Measurements from ENCODE around the gene PCGF6.

The PCGF6 gene

GRCh38 chr10:103276896-103277712 is 73.8 kb downstream of the PCGF6 start, which contains the start of gene INA:
TSS of gene INA (plus strand) at chr10:103277138. CDS start at chr10:103277212, 74 bp downstream.
- Histone ChIP-seq H3K4me3 (ENCODE audit: severe bottlenecking) (peak within 1 kb of the TSS; percentile 26), H3K36me3 (ENCODE audit: low read depth) (no peaks in the 10 kb centered on the region), H3K9me3 (ENCODE audit: severe bottlenecking) (no peaks in the 10 kb centered on the region), H3K27me3 (ENCODE audit: insufficient read depth, poor library complexity, severe bottlenecking) (peaks cover 33% of the 10 kb centered on the region), H3K4me1 (ENCODE audit: insufficient read depth, poor library complexity, severe bottlenecking) (peaks cover 9% of the 10 kb centered on the region), H3K27ac (ENCODE audit: poor library complexity, severe bottlenecking) (no peak within 1 kb of the TSS)
- TF ChIP-seq, protein P1, sequence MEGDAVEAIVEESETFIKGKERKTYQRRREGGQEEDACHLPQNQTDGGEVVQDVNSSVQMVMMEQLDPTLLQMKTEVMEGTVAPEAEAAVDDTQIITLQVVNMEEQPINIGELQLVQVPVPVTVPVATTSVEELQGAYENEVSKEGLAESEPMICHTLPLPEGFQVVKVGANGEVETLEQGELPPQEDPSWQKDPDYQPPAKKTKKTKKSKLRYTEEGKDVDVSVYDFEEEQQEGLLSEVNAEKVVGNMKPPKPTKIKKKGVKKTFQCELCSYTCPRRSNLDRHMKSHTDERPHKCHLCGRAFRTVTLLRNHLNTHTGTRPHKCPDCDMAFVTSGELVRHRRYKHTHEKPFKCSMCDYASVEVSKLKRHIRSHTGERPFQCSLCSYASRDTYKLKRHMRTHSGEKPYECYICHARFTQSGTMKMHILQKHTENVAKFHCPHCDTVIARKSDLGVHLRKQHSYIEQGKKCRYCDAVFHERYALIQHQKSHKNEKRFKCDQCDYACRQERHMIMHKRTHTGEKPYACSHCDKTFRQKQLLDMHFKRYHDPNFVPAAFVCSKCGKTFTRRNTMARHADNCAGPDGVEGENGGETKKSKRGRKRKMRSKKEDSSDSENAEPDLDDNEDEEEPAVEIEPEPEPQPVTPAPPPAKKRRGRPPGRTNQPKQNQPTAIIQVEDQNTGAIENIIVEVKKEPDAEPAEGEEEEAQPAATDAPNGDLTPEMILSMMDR (IDR thresholded peaks at IDR 0.05; ENCODE audit: poor library complexity, severe bottlenecking) = peak; percentile 38
- ATAC-seq (ENCODE audit: low read depth) = peak; percentile 43
- DNase-seq (ENCODE audit: low spot score) = no peak

- no peaks in the 10 kb centered on the region for H3K9me3 ChIP-seq (ENCODE audit: severe bottlenecking)
- no peaks in the 10 kb centered on the region for H3K36me3 ChIP-seq (ENCODE audit: low read depth)
- ATAC-seq (ENCODE audit: low read depth) = no peak
- H3K4me3 ChIP-seq (ENCODE audit: severe bottlenecking) = no peak overlapping the region
- no peak overlapping the region for H3K27ac ChIP-seq (ENCODE audit: poor library complexity, severe bottlenecking)
- peaks cover 9% of the 10 kb centered on the region for H3K4me1 ChIP-seq (ENCODE audit: insufficient read depth, poor library complexity, severe bottlenecking)
- DNase-seq (ENCODE audit: low spot score) = no peak
- H3K27me3 ChIP-seq (ENCODE audit: insufficient read depth, poor library complexity, severe bottlenecking) = peaks cover 33% of the 10 kb centered on the region
- TF ChIP-seq, protein P1 (IDR thresholded peaks at IDR 0.05; ENCODE audit: poor library complexity, severe bottlenecking) = no peak
Observed at GRCh38 chr10:103276251-103276895, 74.6 kb downstream of the PCGF6 start.

DNA sequence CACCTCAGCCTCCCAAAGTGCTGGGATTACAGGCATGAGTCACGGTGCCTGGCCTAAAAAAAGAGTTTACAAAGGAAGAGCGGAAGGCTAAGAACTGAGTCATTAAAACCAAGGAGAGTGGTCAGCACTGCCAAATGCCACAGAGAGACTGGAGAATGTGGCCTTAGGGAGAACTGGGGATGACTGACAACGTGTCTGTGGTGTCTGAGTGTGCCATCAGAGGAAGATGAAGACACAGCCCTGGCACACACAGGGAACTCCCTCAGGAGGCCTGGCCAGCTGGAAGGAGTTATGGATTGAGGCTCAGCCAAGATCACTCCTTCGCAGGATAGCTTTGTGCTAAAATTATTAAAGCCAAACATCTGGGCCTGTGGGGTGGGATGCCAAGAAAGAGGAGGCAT is 77.9 kb downstream of the PCGF6 start:
- Histone ChIP-seq H3K9me3 (ENCODE audit: severe bottlenecking) (no peaks in the 10 kb centered on the region), H3K4me3 (ENCODE audit: severe bottlenecking) (no peak overlapping the region), H3K36me3 (ENCODE audit: low read depth) (no peaks in the 10 kb centered on the region), H3K27me3 (ENCODE audit: insufficient read depth, poor library complexity, severe bottlenecking) (peaks cover 19% of the 10 kb centered on the region), H3K27ac (ENCODE audit: poor library complexity, severe bottlenecking) (peak overlapping the region; percentile 55), H3K4me1 (ENCODE audit: insufficient read depth, poor library complexity, severe bottlenecking) (peaks cover 9% of the 10 kb centered on the region)
- ATAC-seq (ENCODE audit: low read depth) = peak; percentile 94
- TF ChIP-seq, protein P1 (IDR thresholded peaks at IDR 0.05; ENCODE audit: poor library complexity, severe bottlenecking) = no peak
- peak; percentile 85 for DNase-seq (ENCODE audit: low spot score)

GRCh38 chr10:103265717-103266329 is 85.1 kb downstream of the PCGF6 start:
- Histone ChIP-seq H3K36me3 (ENCODE audit: low read depth) (no peaks in the 10 kb centered on the region), H3K4me3 (ENCODE audit: severe bottlenecking) (no peak overlapping the region), H3K4me1 (ENCODE audit: insufficient read depth, poor library complexity, severe bottlenecking) (no peaks in the 10 kb centered on the region), H3K27me3 (ENCODE audit: insufficient read depth, poor library complexity, severe bottlenecking) (peaks cover 8% of the 10 kb centered on the region), H3K27ac (ENCODE audit: poor library complexity, severe bottlenecking) (no peak overlapping the region), H3K9me3 (ENCODE audit: severe bottlenecking) (no peaks in the 10 kb centered on the region)
- DNase-seq (ENCODE audit: low spot score) = no peak
- TF ChIP-seq, protein P1 (IDR thresholded peaks at IDR 0.05; ENCODE audit: poor library complexity, severe bottlenecking) = no peak
- ATAC-seq (ENCODE audit: low read depth) = 0 out of 3 replicates have a peak, but pooled peaks have one; percentile 35

Data from RWPE2 (cell line).